Stimulated activated naive CD8-positive, alpha-beta T cell treated with anti-CD3 and anti-CD28 coated beads, Interleukin-15, Interleukin-2, amounts not matched to agents 100 U/mL and 50 U/mL, for 24 hours (primary cell): ENCODE measurements around the gene ITCH.
"Not testable (repeated sequence)": the region's sequence is repeated elsewhere in the genome, so short reads cannot be mapped to it uniquely, and the experiment has no call there.

Experiments used
- ATAC-seq: fragments of 150-1000 bp; cut with Tn5 transposase; one replicate; pipeline ENCODE4 v1.10.0; 2021
- DNase-seq: peaks from one replicate; pipeline ENCODE4 v3.0.0; 2021

The ITCH gene

GRCh38 chr20:34377072-34377847 is 14.2 kb downstream of the ITCH start:
- DNase-seq (no peak), ATAC-seq (peak; percentile 66)

- DNase-seq (no peak), ATAC-seq (no peak)
These were observed 19.1 kb downstream of the ITCH start for GRCh38 chr20:34382174-34382573.

- not testable (repeated sequence) for ATAC-seq, DNase-seq
These were observed 19.9 kb downstream of the ITCH start for GRCh38 chr20:34382877-34383455.

- no peak for ATAC-seq
- no peak for DNase-seq
These were observed 22.4 kb downstream of the ITCH start for GRCh38 chr20:34385464-34385863.

GRCh38 chr20:34388000-34388399 is 24.9 kb downstream of the ITCH start:
- ATAC-seq (no peak), DNase-seq (no peak)

- DNase-seq (no peak), ATAC-seq (no peak)
These were observed 25.6 kb downstream of the ITCH start for GRCh38 chr20:34388678-34389077.

GRCh38 chr20:34389206-34389953 is 26.3 kb downstream of the ITCH start:
- ATAC-seq = no peak

GRCh38 chr20:34389954-34390555 is 27.0 kb downstream of the ITCH start:
- DNase-seq (no peak), ATAC-seq (no peak)

More at GRCh38 chr20:34389206-34389953, 26.3 kb downstream of the ITCH start:
- DNase-seq = no peak

- DNase-seq = no peak
- ATAC-seq = no peak
These were observed 33.3 kb downstream of the ITCH start for GRCh38 chr20:34396408-34396807.

GRCh38 chr20:34397096-34397495 is 34.0 kb downstream of the ITCH start:
- no peak for ATAC-seq
- DNase-seq = no peak

- ATAC-seq, DNase-seq: not testable (repeated sequence)
These were observed 37.7 kb downstream of the ITCH start for GRCh38 chr20:34400776-34401175.

- ATAC-seq (no peak), DNase-seq (no peak)
These were observed 38.8 kb downstream of the ITCH start for GRCh38 chr20:34401741-34402455.

GRCh38 chr20:34402461-34402860 is 39.4 kb downstream of the ITCH start:
- DNase-seq (no peak), ATAC-seq (no peak)

GRCh38 chr20:34403063-34403827 is 40.2 kb downstream of the ITCH start:
- DNase-seq (no peak), ATAC-seq (no peak)

GRCh38 chr20:34403908-34404307 is 40.8 kb downstream of the ITCH start:
- no peak for ATAC-seq

GRCh38 chr20:34404803-34405202 is 41.7 kb downstream of the ITCH start:
- DNase-seq (no peak), ATAC-seq (no peak)

More at GRCh38 chr20:34403908-34404307, 40.8 kb downstream of the ITCH start:
- no peak for DNase-seq

- ATAC-seq = peak; percentile 71
- DNase-seq = not testable (repeated sequence)
These were observed 42.2 kb downstream of the ITCH start for GRCh38 chr20:34405247-34405651.

- ATAC-seq, DNase-seq: not testable (repeated sequence)
These were observed 42.9 kb downstream of the ITCH start for GRCh38 chr20:34405942-34406341.

GRCh38 chr20:34407962-34408474 is 44.9 kb downstream of the ITCH start:
- no peak for DNase-seq
- no peak for ATAC-seq

- ATAC-seq = no peak
- DNase-seq = no peak
These were observed 47.3 kb downstream of the ITCH start for GRCh38 chr20:34410336-34410735.

GRCh38 chr20:34412453-34412852 is 49.4 kb downstream of the ITCH start:
- no peak for DNase-seq
- no peak for ATAC-seq
